HepG2 (cell line): ENCODE measurements around the gene DPM2. TPM values are rescaled to one million over a fixed set of nuclear protein-coding genes. Genes with fewer than 3 reads are reported as not detected.
A peak's percentile ranks its signal among the peaks of the same experiment; 100 is the strongest.

Experiments
- CHCHD3 ChIP-seq: sonication (generic); formaldehyde crosslinking; IDR thresholded peaks from 2 replicates; pipeline ENCODE4 v1.8.0; 2022; ENCODE audit warnings: mild to moderate bottlenecking, missing genetic modification reagents, moderate library complexity
- DPF2 ChIP-seq: sonication (generic); formaldehyde crosslinking; IDR thresholded peaks from 2 replicates; pipeline ENCODE4 v1.4.0; 2020; ENCODE audit warnings: mild to moderate bottlenecking, low read depth, missing genetic modification reagents, borderline replicate concordance
- DRAP1 ChIP-seq: IDR thresholded peaks from 2 replicates; pipeline ENCODE4 v1.6.1; 2016; ENCODE audit warnings: missing genetic modification reagents, missing compliant biosample characterization
- ESRRA ChIP-seq: sonication (generic); formaldehyde crosslinking; IDR thresholded peaks from 2 replicates; pipeline ENCODE4 v1.5.1; 2020; ENCODE audit warnings: mild to moderate bottlenecking, low read depth, missing genetic modification reagents
- FOXP1 ChIP-seq, 2 experiments: fragments of 450-650 bp in 1 of 2; IDR thresholded peaks; 2 replicates each; pipeline ENCODE4 v1.6.1; 2017 to 2018; ENCODE audit warnings: antibody characterized with exemption in 1 of 2
- IRF9 ChIP-seq: sonication (generic); formaldehyde crosslinking; IDR thresholded peaks from 2 replicates; pipeline ENCODE4 v1.8.0; 2022; ENCODE audit warnings: missing genetic modification reagents, mild to moderate bottlenecking, borderline replicate concordance
- NONO ChIP-seq, 2 experiments: fragments of 450-650 bp in 1 of 2; sonication (generic) in 1 of 2; formaldehyde crosslinking in 1 of 2; IDR thresholded peaks in 1 of 2; conservative IDR thresholded peaks in 1 of 2; 2 replicates each; pipeline versions ENCODE4 v1.6.1 to v1.8.0; 2017 to 2022; ENCODE audit warnings: mild to moderate bottlenecking in 1 of 2, missing genetic modification reagents in 1 of 2, moderate library complexity in 1 of 2
- SETDB1 ChIP-seq: sonication (generic); formaldehyde crosslinking; IDR thresholded peaks from 2 replicates; pipeline ENCODE4 v1.5.1; 2020; ENCODE audit warnings: missing genetic modification reagents, mild to moderate bottlenecking, borderline replicate concordance
- ZNF276 ChIP-seq: sonication (generic); formaldehyde crosslinking; IDR thresholded peaks from 2 replicates; pipeline ENCODE4 v1.4.0; 2020; ENCODE audit warnings: mild to moderate bottlenecking, low read depth, missing genetic modification reagents
- ZNF318 ChIP-seq: sonication (generic); formaldehyde crosslinking; IDR thresholded peaks from 2 replicates; pipeline ENCODE4 v1.4.0; 2020; ENCODE audit warnings: mild to moderate bottlenecking, missing genetic modification reagents
- ZNF816 ChIP-seq: sonication (generic); formaldehyde crosslinking; IDR thresholded peaks from 2 replicates; pipeline ENCODE4 v1.8.0; 2022; ENCODE audit warnings: missing genetic modification reagents, mild to moderate bottlenecking, borderline replicate concordance
- ZSCAN29 ChIP-seq: sonication (generic); formaldehyde crosslinking; conservative IDR thresholded peaks from 2 replicates; pipeline ENCODE4 v1.4.0; 2020; ENCODE audit warnings: mild to moderate bottlenecking, missing genetic modification reagents
- polyA plus RNA-seq, 8 experiments: library from polyadenylated mRNA; depleted of rRNA in 3 of 8; stranded (reverse) in 7 of 8; unstranded in 1 of 8; fragments of >200 nt; fragmentation: Illumina TruSeq in 4 of 8; extraction: Trizol in 4 of 8; gene quantifications; 2 replicates each; pipeline versions ENCODE4 v1.2.1 to v1.2.3, GENCODE V29; 2011 to 2016; ENCODE audit warnings: low read depth in 4 of 8, missing spikeins in 1 of 8, mixed read lengths in 1 of 8; ENCODE audit not compliant: insufficient read depth in 1 of 8
- total RNA-seq, 5 experiments: library from RNA; depleted of rRNA; stranded (reverse); fragments of >200 nt; fragmentation: Illumina TruSeq; extraction: Trizol; gene quantifications; 2 replicates each; pipeline ENCODE4 v1.2.3, GENCODE V29; 2016; ENCODE audit warnings: low read depth in 1 of 5

Gene DPM2
- total and polyA plus RNA-seq, 2 of the 13 experiments (the other 11 are each of a cell fraction or from before 2014, with no cell fraction given): 24.8 to 35.3 TPM

GRCh38 chr9:127931092-127931881 lies 6.4 kb downstream of the DPM2 start (continued):
- TF ChIP-seq ZNF318 (CRISPR knock-in tag) (0 out of 2 replicates have a peak, but pooled peaks have one; percentile 49), ZNF276 (CRISPR knock-in tag) (0 out of 2 replicates have a peak, but pooled peaks have one; percentile 25), ZSCAN29 (CRISPR knock-in tag) (no peak), IRF9 (CRISPR knock-in tag) (no peak), NONO (IDR thresholded peaks at IDR 0.05) (no peak), NONO (CRISPR knock-in tag; conservative IDR thresholded peaks at IDR 0.05) (peak; percentile 63; the same call in 1 of the 2 replicates), FOXP1 (IDR thresholded peaks at IDR 0.05) (no peak), FOXP1 (CRISPR knock-in tag; IDR thresholded peaks at IDR 0.05) (no peak), ESRRA (no peak), ZNF816 (no peak), SETDB1 (CRISPR knock-in tag) (no peak), DRAP1 (CRISPR knock-in tag) (no peak), DPF2 (CRISPR knock-in tag) (0 out of 2 replicates have a peak, but pooled peaks have one; percentile 29), CHCHD3 (no peak)
